ENCODE data around the gene ZNF644.
"Not testable (repeated sequence)": the region's sequence is repeated elsewhere in the genome, so short reads cannot be mapped to it uniquely, and the experiment has no call there.

The ZNF644 gene

GRCh38 chr1:91021686-91022517, at the start of gene ZNF644:
Gene ZNF644 (minus strand): TSS chr1:91022035. CDS start chr1:90982353, 39,682 bp downstream.
- DNase-seq (ENCODE audit: low spot score), result peak; percentile 90

GRCh38 chr1:91070298-91070697, 48.5 kb upstream of the ZNF644 start:
- DNase-seq (ENCODE audit: low spot score), result no peak

- no peak for DNase-seq (ENCODE audit: low spot score)
Observed at GRCh38 chr1:91066538-91066937, 44.7 kb upstream of the ZNF644 start.

GRCh38 chr1:91065337-91065736, 43.5 kb upstream of the ZNF644 start:
- no peak for DNase-seq (ENCODE audit: low spot score)

- DNase-seq (ENCODE audit: low spot score), result peak; percentile 22
Observed at GRCh38 chr1:91063403-91063802, 41.6 kb upstream of the ZNF644 start.

GRCh38 chr1:91059157-91059556, 37.3 kb upstream of the ZNF644 start:
- DNase-seq (ENCODE audit: low spot score), result no peak

GRCh38 chr1:91057784-91058183, 35.9 kb upstream of the ZNF644 start:
- peak; percentile 51 for DNase-seq (ENCODE audit: low spot score)

- peak; percentile 74 for DNase-seq (ENCODE audit: low spot score)
Observed at GRCh38 chr1:91054780-91055481, 33.1 kb upstream of the ZNF644 start.

- DNase-seq (ENCODE audit: low spot score), result peak; percentile 19
Observed at GRCh38 chr1:91053630-91054029, 31.8 kb upstream of the ZNF644 start.

- DNase-seq (ENCODE audit: low spot score), result not testable (repeated sequence)
Observed at GRCh38 chr1:91049551-91049950, 27.7 kb upstream of the ZNF644 start.

- DNase-seq (ENCODE audit: low spot score), result no peak
Observed at GRCh38 chr1:91046766-91047165, 24.9 kb upstream of the ZNF644 start.

- DNase-seq (ENCODE audit: low spot score), result no peak
Observed at GRCh38 chr1:91045284-91045683, 23.4 kb upstream of the ZNF644 start.

- DNase-seq (ENCODE audit: low spot score), result not testable (repeated sequence)
Observed at GRCh38 chr1:91044776-91045175, 22.9 kb upstream of the ZNF644 start.

GRCh38 chr1:91042372-91042771, 20.5 kb upstream of the ZNF644 start:
- not testable (repeated sequence) for DNase-seq (ENCODE audit: low spot score)

- DNase-seq (ENCODE audit: low spot score), result no peak
Observed at GRCh38 chr1:91038582-91038981, 16.7 kb upstream of the ZNF644 start.

- no peak for DNase-seq (ENCODE audit: low spot score)
Observed at GRCh38 chr1:91036894-91037829, 15.3 kb upstream of the ZNF644 start.

GRCh38 chr1:91032349-91032748, 10.5 kb upstream of the ZNF644 start:
- no peak for DNase-seq (ENCODE audit: low spot score)

GRCh38 chr1:91031081-91031480, 9.2 kb upstream of the ZNF644 start:
- DNase-seq (ENCODE audit: low spot score), result no peak

GRCh38 chr1:91026777-91027176, 4.9 kb upstream of the ZNF644 start:
- peak; percentile 48 for DNase-seq (ENCODE audit: low spot score)

- DNase-seq (ENCODE audit: low spot score), result no peak
Observed at GRCh38 chr1:91026320-91026719, 4.5 kb upstream of the ZNF644 start.

GRCh38 chr1:91024481-91025119, 2.8 kb upstream of the ZNF644 start:
- no peak for DNase-seq (ENCODE audit: low spot score)

GRCh38 chr1:91022518-91022929, 689 bp upstream of the ZNF644 start:
- DNase-seq (ENCODE audit: low spot score), result no peak
